GM19438 (cell line): Measurements from ENCODE around the gene BBS1.
"Not testable (repeated sequence)": the region's sequence is repeated elsewhere in the genome, so short reads cannot be mapped to it uniquely, and the experiment has no call there.

Experiments used
- ATAC-seq: cut with Tn5 transposase; IDR thresholded peaks from one replicate; pipeline ENCODE4 v1.9.1; 2021; ENCODE audit warnings: low read depth; ENCODE audit not compliant: unreplicated experiment

BBS1 gene

DNA sequence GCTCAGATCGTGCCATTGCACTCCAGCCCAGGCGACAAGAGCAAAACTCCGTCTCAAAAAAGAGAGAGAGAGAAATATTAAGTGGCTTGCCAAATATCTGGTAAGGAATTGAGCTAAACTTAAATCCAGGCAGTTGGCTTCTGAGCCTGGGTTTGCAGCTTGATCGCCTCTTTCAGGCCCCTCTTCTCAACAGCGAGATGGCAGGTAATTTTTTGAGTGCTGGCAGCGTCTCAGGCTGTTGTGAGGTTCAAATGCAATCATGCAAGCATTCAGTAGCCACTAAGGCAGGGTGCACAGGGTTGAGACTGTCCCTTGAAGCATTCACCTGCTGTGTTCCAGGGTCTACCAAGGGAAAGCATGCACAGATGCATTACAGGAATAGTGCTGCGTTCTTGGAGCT is 58.6 kb downstream of the BBS1 start:
- ATAC-seq, result no peak

DNA sequence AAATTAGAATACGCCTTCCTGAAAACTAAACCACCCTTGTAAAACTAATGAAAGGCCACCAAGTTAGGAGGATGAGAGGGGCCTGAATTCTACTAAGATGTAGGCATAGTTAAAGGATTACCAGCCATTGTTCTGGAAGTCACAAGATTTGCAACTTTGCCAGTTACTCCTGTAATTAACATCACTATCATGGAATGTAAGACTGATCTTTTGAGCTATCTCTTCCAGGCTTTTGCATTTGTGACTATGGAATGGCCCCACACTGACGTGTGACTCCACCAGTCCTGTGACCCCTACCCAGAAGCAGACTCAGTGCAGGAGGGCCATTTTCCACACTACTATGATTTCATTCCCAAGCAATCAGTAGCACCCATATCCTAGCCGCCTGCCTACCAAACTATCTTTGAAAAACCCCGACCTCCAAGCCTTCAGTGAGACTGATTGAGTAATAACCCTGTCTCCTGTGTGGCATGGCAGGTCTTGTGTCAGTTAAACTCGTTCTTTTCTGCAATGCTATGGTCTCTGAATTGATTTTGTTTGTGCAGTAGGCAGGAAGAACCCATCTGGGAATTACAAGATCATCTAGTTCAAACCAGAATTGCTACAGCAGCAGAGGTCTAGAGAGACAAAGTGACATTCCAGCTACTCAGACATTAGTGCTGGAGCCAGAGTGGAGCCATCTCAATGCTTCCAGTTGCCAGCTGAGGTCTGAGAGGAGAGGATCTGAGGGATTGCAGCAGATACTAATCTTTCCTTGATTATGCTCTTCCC is 59.8 kb downstream of the BBS1 start:
- ATAC-seq, result no peak

DNA sequence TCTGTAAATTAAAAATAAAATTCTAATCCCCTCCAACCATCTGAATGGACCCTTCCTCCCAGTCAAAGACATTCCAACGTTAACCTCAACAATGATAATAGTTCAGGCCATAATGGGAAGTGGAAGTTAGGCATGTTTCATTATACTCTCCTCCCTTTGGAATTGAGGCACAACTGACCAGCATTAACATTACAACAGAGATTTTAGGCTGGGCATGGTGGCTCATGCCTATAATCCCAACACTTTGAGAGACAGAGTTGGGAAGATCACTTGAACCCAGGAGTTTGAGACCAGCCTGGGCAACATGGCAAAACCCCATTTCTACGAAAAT is 60.4 kb downstream of the BBS1 start:
- ATAC-seq, result no peak

DNA sequence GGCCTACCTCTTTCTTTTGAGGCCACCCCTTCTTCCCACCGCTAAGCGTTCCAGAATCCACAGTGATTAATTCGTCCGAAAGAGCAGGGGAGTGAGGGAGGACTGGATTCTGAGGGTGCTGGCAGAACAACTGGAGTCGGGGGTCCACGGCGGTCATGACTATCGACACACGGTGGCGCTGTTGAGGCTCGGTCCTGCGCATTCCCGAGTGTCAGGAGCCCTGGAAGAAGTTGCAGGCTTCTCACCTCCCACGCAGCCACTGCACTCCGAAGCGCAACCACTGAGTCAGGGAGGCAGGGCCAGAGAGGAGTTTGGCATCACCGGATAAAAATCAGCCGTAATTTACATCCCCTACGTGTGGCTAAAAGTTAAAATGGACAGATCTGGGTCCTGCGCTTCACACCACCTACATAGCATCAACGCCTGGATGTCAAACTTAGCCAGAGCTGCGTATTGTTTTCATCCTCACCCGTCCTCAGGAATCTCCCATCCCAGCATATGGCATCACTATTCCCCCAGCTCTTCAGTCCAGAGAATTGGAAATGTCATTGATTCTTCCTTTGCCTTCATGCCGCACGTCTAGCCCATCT is 68.7 kb downstream of the BBS1 start:
- no peak for ATAC-seq

DNA sequence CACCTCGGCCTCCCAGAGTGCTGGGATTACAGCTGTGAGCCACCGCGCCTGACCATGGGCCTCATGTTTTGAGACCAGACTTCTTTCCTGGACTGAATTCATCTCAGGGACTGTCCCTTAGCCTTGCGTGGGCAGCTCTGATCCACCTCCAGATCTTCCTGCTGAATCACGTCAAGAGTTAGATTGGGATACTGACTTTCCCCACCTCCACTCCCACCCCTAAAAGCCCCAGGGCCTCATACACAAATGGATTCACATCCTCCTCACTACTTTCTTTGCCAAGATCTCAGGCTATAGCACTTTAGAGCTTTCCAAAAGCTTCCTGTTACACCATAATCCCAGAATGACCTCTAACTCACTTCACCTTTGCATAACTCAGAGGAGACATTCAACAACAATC is 70.4 kb downstream of the BBS1 start:
- ATAC-seq, result no peak

DNA sequence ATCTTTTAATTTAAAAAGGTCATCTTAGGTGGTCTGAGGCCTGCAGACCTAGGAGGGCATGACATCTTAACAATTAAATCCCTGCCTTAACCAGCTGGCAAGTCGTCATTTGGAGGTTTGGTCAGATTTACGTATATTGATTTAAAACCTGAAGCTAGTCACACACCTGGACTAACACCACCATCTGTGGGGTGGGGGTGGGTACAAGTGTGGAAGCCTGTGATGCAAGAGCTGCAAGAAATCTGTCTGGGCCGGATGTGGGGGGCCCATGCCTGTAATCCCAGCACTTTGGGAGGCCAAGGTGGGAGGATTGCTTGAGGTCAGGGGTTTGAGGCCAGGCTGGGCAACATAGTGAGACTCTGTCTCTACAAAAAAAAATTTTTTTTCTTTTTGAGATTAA is 70.8 kb downstream of the BBS1 start:
- ATAC-seq, result no peak

DNA sequence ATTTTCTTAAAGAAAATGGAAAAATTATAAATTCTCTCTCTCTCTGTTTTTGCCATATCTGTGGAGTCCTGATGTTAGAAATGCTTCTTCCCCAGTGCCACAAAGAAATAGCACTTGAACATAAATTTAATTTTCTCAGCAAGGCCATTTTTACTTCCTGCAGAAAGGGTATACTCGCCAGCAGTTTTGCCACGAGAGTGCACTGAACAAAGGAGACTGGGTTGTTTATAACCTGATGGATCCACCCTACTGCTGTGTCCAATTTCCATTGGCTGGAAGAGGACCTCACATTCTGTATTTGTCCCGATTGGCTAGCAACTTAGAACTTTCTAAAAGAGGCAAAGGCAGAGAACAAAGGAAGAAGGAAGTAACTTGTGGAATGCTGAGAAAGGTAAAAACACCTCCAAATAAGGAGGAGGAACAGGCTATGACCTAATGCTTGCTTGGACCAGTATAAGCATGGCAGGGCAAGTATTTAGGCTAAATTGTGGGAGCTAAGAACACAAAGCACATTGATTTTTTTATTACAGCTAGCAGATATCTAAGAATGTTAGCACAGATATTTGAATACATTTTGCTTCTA is 72.2 kb downstream of the BBS1 start:
- ATAC-seq, result not testable (repeated sequence)
